Stimulated activated CD8-positive, alpha-beta memory T cell treated with anti-CD3 and anti-CD28 coated beads, Interleukin-4, amount 100 ng/mL, for 24 hours (primary cell): ENCODE results near the gene GNAI3.

Experiments
- DNase-seq: peaks from one replicate; pipeline ENCODE4 v3.0.0-alpha.2; 2020; ENCODE audit warnings: low read depth

GNAI3 gene

GRCh38 chr1:109527098-109527811 is 21.2 kb upstream of the GNAI3 start:
- no peak for DNase-seq

GRCh38 chr1:109527846-109528695 is 20.3 kb upstream of the GNAI3 start:
- no peak for DNase-seq

- no peak for DNase-seq
Measured at GRCh38 chr1:109528712-109529111, 19.7 kb upstream of the GNAI3 start.

- no peak for DNase-seq
Measured at GRCh38 chr1:109529881-109530456, 18.4 kb upstream of the GNAI3 start.

- no peak for DNase-seq
Measured at GRCh38 chr1:109530457-109531087, 17.8 kb upstream of the GNAI3 start.

- DNase-seq, result no peak
Measured at GRCh38 chr1:109531380-109531779, 17.0 kb upstream of the GNAI3 start.

- DNase-seq, result no peak
Measured at GRCh38 chr1:109531826-109532364, 16.5 kb upstream of the GNAI3 start.

GRCh38 chr1:109532365-109533136 is 15.9 kb upstream of the GNAI3 start:
- DNase-seq, result peak; percentile 80

- DNase-seq, result no peak
Measured at GRCh38 chr1:109534307-109534858, 14.0 kb upstream of the GNAI3 start.

GRCh38 chr1:109535481-109535880 is 12.9 kb upstream of the GNAI3 start:
- DNase-seq, result no peak

- DNase-seq, result no peak
Measured at GRCh38 chr1:109535971-109536491, 12.4 kb upstream of the GNAI3 start.

GRCh38 chr1:109537450-109538178 is 10.8 kb upstream of the GNAI3 start:
- no peak for DNase-seq

GRCh38 chr1:109538827-109539555 is 9.4 kb upstream of the GNAI3 start:
- no peak for DNase-seq

- DNase-seq, result no peak
Measured at GRCh38 chr1:109539676-109540075, 8.7 kb upstream of the GNAI3 start, which contains the start of gene GPR61. TSS of gene GPR61 (plus strand) at chr1:109539872. CDS start at chr1:109543023, 3,151 bp downstream.

- DNase-seq, result no peak
Measured at GRCh38 chr1:109541102-109541501, 7.3 kb upstream of the GNAI3 start.

GRCh38 chr1:109542657-109543056 is 5.8 kb upstream of the GNAI3 start:
- DNase-seq, result no peak

- no peak for DNase-seq
Measured at GRCh38 chr1:109543283-109543987, 5.0 kb upstream of the GNAI3 start.

- no peak for DNase-seq
Measured at GRCh38 chr1:109543988-109544735, 4.3 kb upstream of the GNAI3 start.
